Measurements from ENCODE around the gene SIL1.

DNA sequence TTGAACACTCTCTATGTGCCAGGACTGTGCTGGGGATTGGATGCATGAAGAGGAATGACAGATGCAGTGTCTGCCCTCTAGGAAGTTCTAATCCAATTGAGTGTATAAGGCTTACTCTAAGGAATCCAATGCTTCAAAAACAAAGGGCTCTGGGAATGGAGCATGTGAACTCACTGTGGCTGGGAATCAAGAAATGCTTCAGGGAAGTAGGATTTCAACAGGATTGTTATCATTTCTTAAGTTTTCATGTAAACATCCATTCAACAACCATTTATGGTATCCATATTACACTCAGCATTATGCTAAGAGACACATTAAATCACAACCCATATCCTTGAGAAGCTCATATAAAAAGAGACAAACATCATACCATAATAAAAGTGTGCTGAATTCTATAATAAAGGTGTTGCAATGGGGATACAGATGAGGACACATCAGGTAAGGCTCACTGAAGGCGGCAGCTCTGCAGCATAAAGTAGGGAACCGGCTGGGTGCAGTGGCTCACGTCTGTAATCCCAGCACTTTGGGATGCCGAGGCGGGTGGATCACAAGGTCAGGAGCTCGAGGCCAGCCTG lies 11.3 kb downstream of the SIL1 start:
- TF ChIP-seq, protein P1, sequence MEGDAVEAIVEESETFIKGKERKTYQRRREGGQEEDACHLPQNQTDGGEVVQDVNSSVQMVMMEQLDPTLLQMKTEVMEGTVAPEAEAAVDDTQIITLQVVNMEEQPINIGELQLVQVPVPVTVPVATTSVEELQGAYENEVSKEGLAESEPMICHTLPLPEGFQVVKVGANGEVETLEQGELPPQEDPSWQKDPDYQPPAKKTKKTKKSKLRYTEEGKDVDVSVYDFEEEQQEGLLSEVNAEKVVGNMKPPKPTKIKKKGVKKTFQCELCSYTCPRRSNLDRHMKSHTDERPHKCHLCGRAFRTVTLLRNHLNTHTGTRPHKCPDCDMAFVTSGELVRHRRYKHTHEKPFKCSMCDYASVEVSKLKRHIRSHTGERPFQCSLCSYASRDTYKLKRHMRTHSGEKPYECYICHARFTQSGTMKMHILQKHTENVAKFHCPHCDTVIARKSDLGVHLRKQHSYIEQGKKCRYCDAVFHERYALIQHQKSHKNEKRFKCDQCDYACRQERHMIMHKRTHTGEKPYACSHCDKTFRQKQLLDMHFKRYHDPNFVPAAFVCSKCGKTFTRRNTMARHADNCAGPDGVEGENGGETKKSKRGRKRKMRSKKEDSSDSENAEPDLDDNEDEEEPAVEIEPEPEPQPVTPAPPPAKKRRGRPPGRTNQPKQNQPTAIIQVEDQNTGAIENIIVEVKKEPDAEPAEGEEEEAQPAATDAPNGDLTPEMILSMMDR (conservative IDR thresholded peaks at IDR 0.05): no peak
- TF ChIP-seq EZH2 (IDR thresholded peaks at IDR 0.05; ENCODE audit: low read depth): no peak
